GM20000 (cell line): ENCODE results near the gene TXNRD3.
A peak's percentile ranks its signal among the peaks of the same experiment; 100 is the strongest.

Experiments used
- DNase-seq: peaks from one replicate; pipeline ENCODE4 v3.0.0; 2012; ENCODE audit warnings: low spot score
- TF ChIP-seq, protein P1 (sequence below): IDR thresholded peaks from 2 replicates; pipeline ENCODE4 v1.5.1; 2012; ENCODE audit warnings: mild to moderate bottlenecking, control low read depth; ENCODE audit errors: extremely low read depth, missing control alignments

The TXNRD3 gene

DNA sequence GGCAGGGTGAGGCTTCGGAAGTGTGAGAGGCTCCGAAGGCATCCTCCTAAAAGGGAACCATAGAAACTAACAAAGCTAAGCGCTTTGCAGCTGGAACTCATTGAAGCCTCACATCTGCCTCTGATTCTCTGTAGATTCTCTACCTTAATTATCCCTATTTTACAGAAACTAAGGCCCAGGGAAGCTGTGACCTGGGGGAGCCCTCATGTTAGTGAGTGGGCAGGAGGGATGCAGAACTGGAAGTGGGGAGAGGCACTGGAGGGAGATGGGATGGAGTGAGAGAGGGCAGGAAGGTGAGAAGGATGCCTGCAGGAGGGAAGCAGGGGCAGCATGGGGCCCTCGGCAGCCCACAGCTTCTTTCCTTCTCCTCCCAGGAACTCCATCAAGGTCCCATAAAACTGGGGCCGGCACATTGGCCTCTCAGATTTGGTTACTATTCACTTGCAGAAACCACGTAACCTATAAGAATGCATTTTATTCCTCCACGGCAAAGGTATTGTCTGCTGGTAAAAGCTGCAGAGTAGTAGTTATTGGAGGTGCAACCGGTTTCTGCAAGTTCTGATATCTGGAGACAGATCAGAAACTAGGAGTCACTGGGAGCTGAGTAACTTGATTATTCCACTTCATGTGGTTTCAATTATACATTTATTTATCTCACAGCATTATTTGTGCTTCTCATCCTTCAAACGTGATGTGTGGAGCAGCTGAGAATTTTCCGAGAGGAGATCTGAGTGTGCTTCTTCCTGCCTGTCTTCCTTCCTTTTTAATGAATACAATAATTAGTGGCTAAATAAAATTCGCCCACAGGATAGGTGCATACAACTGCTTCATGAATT lies 25.1 kb upstream of the TXNRD3 start:
- no peak for DNase-seq
- TF ChIP-seq, protein P1, sequence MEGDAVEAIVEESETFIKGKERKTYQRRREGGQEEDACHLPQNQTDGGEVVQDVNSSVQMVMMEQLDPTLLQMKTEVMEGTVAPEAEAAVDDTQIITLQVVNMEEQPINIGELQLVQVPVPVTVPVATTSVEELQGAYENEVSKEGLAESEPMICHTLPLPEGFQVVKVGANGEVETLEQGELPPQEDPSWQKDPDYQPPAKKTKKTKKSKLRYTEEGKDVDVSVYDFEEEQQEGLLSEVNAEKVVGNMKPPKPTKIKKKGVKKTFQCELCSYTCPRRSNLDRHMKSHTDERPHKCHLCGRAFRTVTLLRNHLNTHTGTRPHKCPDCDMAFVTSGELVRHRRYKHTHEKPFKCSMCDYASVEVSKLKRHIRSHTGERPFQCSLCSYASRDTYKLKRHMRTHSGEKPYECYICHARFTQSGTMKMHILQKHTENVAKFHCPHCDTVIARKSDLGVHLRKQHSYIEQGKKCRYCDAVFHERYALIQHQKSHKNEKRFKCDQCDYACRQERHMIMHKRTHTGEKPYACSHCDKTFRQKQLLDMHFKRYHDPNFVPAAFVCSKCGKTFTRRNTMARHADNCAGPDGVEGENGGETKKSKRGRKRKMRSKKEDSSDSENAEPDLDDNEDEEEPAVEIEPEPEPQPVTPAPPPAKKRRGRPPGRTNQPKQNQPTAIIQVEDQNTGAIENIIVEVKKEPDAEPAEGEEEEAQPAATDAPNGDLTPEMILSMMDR, result no peak

DNA sequence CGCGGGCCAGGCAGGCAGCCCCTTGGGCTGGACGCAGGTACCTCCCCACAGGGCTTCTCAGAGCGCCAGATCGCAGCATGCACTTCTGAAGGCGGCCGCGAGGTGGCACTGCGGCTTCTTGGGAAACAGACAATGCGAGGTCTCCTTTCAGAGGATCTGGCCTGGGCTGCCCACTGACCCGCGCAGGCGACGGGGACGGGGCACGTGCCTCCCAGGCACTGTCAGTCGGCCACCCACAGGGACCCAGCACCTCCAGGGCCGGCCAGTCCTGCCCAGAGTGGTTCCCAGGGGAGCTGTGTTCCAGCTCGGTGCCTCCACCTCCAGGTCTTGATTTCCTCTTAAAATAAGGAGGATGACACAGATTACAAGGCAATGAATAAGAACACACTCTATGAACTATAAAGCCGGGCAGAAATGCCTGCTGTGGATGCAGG lies 24.4 kb upstream of the TXNRD3 start:
- peak; percentile 80 for DNase-seq
- TF ChIP-seq, protein P1, result peak; percentile 91

DNA sequence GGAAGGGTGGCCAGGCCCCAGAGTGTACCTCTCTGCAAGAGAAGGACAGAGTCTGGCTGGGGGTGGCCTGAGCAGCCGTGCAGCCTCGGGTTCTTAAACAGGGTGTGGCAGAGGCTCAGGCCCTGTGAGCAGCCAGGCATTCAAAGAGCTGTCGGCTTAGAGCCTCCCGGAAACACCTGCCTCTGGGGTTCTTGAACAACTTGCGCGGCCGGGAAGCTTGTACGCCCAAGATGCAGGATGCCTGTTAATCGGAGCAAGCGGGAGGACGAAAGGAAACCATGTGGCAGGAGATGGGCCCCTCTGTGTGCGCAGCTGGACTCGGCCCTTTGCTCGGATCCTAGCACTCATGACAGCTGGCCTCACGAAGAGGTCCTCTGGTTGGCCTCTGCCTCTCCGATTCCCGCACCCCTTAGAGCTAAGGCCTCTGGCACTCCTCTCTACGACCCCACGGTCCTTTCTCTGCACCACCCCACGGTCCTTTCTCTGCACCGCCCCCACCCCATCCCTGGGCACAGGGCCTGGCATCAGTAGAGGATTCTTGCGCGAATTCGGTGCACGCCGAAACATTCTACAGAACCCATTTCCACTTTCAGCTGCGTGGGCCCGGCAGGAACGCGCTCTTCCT lies 23.9 kb upstream of the TXNRD3 start:
- TF ChIP-seq, protein P1, result no peak
- no peak for DNase-seq

DNA sequence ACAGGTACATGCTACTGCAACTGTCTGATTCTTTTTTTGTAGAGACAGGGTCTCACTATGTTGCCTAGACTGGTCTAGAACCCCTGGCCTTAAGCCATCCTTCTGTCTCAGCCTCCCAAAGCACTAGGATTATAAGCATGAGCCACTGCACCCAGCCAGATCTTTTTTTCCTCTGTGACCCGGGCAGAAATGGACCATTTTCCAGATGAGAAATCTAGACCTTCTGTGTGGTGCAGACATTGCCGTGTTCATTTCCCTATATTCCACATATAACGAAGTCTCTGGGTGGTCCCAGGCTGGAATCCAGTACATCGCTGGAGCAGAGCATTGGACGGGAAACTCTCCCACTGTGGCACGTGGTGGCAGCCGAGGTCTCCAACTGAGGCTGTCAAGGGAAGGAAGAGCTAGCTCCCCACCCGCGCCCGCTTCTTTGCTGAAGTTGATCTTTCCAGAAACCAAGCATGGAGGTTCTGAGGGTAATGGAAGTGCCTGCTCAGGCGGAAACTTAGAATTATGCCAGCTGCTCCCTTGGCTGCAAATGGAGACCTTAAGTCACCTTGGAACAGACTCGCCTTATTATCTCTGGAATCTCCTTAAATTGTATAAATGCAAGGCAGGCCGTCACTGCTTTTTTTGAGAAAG lies 23.1 kb upstream of the TXNRD3 start:
- no peak for DNase-seq
- TF ChIP-seq, protein P1, result no peak

DNA sequence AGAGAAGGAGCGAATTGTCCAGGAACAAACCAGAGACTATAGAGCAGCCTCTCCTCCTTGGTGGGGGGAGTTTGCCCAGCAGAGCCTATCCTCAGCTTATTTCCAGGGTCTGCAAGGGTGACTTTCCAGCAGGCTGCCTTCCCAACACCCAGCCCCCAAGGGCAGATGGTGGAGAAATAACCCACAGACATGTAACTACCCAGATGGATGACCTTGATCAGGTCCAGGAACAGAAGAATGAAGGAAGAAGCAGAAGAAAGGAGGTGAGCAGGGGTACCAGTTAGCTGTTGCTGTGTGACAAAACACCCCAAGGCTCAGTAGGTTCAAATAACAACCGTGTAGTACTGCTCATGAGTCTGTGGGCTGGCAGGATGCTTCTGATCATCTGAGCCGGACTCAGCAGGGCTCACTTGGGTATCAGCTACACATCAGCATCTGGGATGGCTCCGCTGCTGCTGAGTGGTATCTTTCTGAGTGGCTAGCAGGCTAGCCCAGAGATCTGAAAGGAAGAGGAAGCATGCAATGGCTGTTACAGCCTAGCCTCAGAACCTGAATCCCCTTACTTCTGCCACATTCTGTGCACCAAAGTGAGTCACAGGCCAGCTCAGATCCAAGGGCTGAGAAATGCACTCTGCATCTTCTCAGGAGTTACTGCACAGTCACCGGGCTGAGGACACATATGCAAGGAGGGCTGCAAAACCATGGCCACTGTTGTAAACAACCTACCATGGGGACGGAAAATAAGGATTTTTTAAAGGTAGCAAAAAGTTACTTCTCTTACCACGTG lies 22.2 kb upstream of the TXNRD3 start:
- DNase-seq, result no peak
- TF ChIP-seq, protein P1, result no peak

DNA sequence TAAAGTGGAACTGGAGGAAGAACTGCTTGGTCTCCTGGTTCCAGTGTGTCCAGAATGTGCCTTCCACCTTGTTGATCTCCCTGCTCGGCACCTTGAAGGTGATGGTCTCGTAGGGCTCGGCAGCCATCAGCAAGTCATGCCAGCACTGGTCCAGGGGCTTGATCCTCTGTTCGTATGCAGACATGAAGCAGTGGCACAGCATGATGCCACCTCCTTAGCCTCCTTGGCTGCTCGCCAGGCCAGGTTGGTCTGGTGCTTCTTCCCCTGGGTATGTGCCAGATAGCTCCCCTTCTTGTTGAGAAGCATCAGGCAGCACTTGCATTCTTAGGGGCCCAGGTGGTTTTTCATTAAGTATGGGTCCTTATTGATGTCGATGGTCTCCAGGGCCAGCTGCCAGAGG lies 17.8 kb upstream of the TXNRD3 start:
- TF ChIP-seq, protein P1, result no peak
- DNase-seq, result no peak

DNA sequence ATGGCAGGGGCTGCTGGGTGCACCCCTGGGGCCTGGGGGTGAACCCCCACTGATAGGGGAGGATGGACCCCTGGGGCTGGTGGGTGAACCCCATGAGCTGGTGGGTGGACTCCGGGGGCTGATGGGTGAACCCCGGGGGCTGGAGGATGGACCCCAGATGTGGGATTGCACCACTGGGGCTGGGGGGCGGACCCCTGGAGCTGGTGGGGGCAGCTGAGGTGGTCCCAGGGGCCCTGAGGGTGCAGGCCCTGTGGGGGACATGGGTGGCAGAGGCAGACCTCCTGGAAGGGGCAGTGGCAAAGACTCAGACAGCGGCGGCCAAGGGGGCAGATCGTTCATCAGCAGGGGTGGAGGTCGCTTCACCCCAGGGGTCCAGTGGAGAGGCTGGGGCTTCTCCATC lies 17.4 kb upstream of the TXNRD3 start:
- TF ChIP-seq, protein P1, result no peak
- DNase-seq, result no peak
